ENCODE measurements around the gene KLF9. TPM values are rescaled to one million over a fixed set of nuclear protein-coding genes. Genes with fewer than 3 reads are reported as not detected.

KLF9 gene
- total RNA-seq: 3.4 to 3.7 TPM (median 3.6 TPM) in 3 replicates

DNA sequence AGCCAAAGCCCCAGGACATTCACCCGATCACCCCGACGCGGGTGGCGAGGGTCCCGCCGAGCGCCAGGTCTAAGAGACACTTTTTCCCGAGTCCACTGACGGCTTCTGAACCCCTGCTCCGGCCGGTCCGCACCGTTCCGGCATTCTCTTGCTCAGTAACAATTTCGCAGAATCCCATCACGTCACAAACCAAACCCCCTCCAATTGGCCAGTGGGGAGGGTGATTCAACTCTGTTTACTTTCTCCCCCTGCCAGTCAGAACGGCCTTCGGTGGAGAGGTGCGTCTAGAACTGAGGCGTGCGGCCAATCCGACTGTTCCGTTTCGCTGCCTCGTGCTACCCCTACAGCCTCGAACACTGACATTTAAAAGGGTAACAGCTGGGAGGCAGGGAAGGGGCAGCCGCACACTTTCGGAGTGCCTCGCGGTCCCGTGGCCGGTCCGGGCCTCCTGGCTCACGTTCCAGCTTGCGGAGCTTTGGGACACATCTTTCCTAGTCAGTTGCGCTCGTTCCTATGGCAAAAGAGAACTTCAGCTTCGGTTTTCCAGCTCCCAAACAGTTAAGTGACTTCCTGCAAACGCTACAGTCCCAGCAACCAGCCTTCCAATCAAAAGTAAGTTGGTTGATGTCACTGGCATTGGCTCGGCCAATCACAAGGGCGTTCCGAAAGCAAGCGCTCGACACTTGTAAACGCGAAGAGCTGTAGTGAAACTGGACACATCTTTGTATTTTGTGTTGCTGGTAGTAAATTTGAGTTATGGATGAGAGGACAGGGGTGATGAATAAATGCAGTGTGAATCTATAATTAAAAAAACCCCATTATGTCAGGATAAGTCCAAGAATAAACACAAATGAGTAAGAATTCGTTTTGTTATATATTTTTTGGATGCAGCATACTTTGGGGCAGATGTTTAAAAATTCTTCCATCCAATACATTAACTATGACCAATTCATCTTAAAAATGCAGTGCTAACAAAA, at the start of gene KLF9:
TSS of gene KLF9 (minus strand) at position 859 of the 977 bp plus-strand sequence. CDS start 1,294 bp downstream, outside the sequence.
- no peaks in the 10 kb centered on the region for H3K36me3 Mint-ChIP-seq
- peak within 1 kb of the TSS; percentile 98 for H3K27ac Mint-ChIP-seq
- peaks cover 48% of the 10 kb centered on the region for H3K4me1 Mint-ChIP-seq
- DNase-seq (ENCODE audit: low spot score in 2 of 2, unreplicated experiment in 2 of 2): peak; percentile 41 to 73
- peaks cover 33% of the 10 kb centered on the region for H3K27me3 Mint-ChIP-seq (ENCODE audit: low read depth)
- H3K9me3 Mint-ChIP-seq: no peaks in the 10 kb centered on the region
- peak within 1 kb of the TSS; percentile 87 for H3K4me3 Mint-ChIP-seq
- TF ChIP-seq, protein P1, sequence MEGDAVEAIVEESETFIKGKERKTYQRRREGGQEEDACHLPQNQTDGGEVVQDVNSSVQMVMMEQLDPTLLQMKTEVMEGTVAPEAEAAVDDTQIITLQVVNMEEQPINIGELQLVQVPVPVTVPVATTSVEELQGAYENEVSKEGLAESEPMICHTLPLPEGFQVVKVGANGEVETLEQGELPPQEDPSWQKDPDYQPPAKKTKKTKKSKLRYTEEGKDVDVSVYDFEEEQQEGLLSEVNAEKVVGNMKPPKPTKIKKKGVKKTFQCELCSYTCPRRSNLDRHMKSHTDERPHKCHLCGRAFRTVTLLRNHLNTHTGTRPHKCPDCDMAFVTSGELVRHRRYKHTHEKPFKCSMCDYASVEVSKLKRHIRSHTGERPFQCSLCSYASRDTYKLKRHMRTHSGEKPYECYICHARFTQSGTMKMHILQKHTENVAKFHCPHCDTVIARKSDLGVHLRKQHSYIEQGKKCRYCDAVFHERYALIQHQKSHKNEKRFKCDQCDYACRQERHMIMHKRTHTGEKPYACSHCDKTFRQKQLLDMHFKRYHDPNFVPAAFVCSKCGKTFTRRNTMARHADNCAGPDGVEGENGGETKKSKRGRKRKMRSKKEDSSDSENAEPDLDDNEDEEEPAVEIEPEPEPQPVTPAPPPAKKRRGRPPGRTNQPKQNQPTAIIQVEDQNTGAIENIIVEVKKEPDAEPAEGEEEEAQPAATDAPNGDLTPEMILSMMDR (IDR thresholded peaks at IDR 0.05; ENCODE audit: unreplicated experiment): no peak

DNA sequence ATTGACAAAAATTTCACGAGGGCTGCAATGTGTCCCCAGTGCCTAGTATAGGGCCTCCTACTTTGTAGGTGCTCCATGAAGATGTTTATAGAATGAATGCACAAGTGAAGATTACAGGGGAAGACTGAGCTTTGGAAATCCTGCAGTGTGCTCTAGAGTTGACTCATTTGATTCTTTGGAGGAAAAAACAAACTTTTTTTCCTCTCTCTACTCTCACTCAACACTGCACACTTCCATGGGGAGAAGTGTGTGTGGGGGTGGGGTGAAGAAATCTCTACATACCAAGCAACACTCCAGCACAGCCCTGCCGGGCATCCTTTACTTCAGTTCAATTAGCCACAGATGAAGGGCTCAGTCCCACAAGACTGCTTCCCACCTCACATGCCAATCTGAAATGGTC, 49.4 kb upstream of the KLF9 start:
- no peaks in the 10 kb centered on the region for H3K4me1 Mint-ChIP-seq
- H3K4me3 Mint-ChIP-seq: no peak overlapping the region
- H3K27me3 Mint-ChIP-seq (ENCODE audit: low read depth): no peaks in the 10 kb centered on the region
- TF ChIP-seq, protein P1 (IDR thresholded peaks at IDR 0.05; ENCODE audit: unreplicated experiment): no peak
- no peak overlapping the region for H3K27ac Mint-ChIP-seq
- DNase-seq (ENCODE audit: low spot score in 2 of 2, unreplicated experiment in 2 of 2): no peak
- H3K9me3 Mint-ChIP-seq: no peaks in the 10 kb centered on the region
- no peaks in the 10 kb centered on the region for H3K36me3 Mint-ChIP-seq

DNA sequence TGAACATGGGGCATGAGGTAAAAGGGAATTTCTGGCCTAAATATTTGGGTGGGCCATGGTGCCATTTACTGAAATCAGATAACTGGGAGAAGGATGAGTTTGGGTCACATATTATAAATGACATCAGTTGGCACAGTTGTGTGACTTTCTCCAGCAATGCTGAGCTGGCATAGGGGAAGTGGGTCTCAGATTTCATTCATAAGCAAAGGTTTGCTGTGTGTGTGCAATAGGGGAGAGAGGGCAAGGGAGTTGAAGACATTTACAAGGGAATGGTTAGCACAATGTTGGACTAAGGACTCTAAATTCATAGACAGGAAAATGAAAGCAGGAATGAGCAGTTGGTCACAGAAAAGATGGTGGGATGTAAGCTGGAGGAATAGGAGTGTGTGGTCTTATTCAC, 47.8 kb upstream of the KLF9 start:
- TF ChIP-seq, protein P1 (IDR thresholded peaks at IDR 0.05; ENCODE audit: unreplicated experiment): no peak
- Mint-ChIP-seq H3K36me3 (no peaks in the 10 kb centered on the region), H3K9me3 (no peaks in the 10 kb centered on the region), H3K27ac (no peak overlapping the region), H3K4me3 (no peak overlapping the region), H3K27me3 (ENCODE audit: low read depth) (no peaks in the 10 kb centered on the region), H3K4me1 (no peaks in the 10 kb centered on the region)
- DNase-seq (ENCODE audit: low spot score in 2 of 2, unreplicated experiment in 2 of 2): no peak

DNA sequence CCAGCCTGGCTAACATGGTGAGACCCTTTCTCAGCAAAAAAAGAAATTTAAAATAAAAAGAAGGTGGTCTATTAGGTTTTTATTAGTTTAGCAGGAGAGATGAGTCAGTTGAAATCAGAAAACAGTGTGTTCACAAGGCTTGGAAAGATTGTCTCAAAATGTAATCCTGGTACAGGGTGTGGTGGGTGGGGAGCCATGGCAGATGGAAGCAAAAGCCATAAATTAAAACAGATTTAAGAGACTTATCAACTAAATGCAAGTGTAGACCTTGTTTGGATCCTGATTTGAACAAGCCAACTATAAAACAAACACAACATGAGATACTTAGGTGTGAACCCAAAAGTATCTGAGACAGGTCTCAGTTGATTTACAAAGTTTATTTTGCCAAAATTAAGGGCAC, 42.8 kb upstream of the KLF9 start:
- TF ChIP-seq, protein P1 (IDR thresholded peaks at IDR 0.05; ENCODE audit: unreplicated experiment): no peak
- Mint-ChIP-seq H3K36me3 (no peaks in the 10 kb centered on the region), H3K4me3 (no peak overlapping the region), H3K27ac (no peak overlapping the region), H3K9me3 (no peaks in the 10 kb centered on the region), H3K27me3 (ENCODE audit: low read depth) (no peaks in the 10 kb centered on the region), H3K4me1 (no peaks in the 10 kb centered on the region)
- no peak for DNase-seq (ENCODE audit: low spot score in 2 of 2, unreplicated experiment in 2 of 2)

DNA sequence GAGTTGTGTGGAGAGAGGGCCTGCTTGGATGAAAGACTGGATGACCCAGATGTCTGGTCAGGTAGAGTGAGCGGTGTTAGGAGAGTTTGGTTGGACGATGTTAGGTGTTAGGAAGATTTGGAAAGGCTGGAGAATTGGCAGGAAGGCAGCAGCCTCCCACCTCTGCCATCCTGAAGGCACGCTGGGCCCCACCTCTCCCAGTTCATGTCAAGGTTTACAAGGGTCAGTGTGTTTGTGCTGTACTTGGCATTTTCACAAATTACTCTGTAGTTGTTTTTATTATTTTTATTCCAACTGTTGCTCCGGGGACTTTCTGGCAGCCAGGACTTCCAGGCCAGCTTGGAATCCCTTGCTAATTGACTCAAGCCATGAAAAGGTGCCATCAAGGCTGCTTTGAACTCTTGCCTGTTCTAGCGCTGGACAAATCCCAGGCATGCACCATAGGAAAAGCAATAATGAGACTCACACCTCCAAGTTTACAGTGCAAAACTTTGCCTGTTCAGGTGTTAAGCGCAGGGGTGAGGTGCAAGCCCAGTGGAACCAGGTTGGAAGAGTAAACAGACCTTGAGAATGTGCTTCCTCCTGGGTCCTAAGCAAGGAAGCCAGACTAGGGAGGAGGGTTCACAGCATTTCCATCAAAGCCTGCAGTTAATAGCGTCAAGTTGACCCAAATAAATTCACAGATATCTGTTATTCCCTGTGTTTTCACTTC, 41.7 kb upstream of the KLF9 start:
- Mint-ChIP-seq H3K36me3 (no peaks in the 10 kb centered on the region), H3K9me3 (no peaks in the 10 kb centered on the region), H3K4me3 (no peak overlapping the region), H3K27me3 (ENCODE audit: low read depth) (no peaks in the 10 kb centered on the region), H3K4me1 (no peaks in the 10 kb centered on the region), H3K27ac (no peak overlapping the region)
- DNase-seq (ENCODE audit: low spot score in 2 of 2, unreplicated experiment in 2 of 2): no peak
- TF ChIP-seq, protein P1 (IDR thresholded peaks at IDR 0.05; ENCODE audit: unreplicated experiment): no peak
